ENCODE results near the gene ADCK1. TPM values are rescaled to one million over a fixed set of nuclear protein-coding genes. Genes with fewer than 3 reads are reported as not detected.

The ADCK1 gene
- polyA plus RNA-seq, 6 donors from 2014 or later, result 4.2 to 9.4 (median 5.4) TPM

Other genes starting within 250 kb of the ADCK1 start
- 10 to 100 TPM in 5 of 6 donors, 1 to 10 TPM in 1; 2.1 to 37.2 (median 32.8) TPM for gene SPTLC2, start 183.5 kb upstream of the ADCK1 start, polyA plus RNA-seq (ENCODE audit: low read depth in 6 of 6)
- gene ALKBH1, start 92.1 kb upstream of the ADCK1 start, polyA plus RNA-seq (ENCODE audit: low read depth in 6 of 6), result 10 to 100 TPM in 3 of 6 donors, 1 to 10 TPM in 3; 5.9 to 11.4 (median 9.5) TPM
- 100 to 1,000 TPM; 199 to 247 (median 239) TPM for gene SLIRP, start 92.0 kb upstream of the ADCK1 start, polyA plus RNA-seq (ENCODE audit: low read depth in 6 of 6)
- gene SNW1, start 39.0 kb upstream of the ADCK1 start, polyA plus RNA-seq (ENCODE audit: low read depth in 6 of 6), result 10 to 100 TPM; 51.9 to 89.9 (median 64.4) TPM

Data from naive B cell (primary cell).